Smooth muscle cell of the coronary artery (primary cell): ENCODE data around the gene RAET1G. TPM values are rescaled to one million over a fixed set of nuclear protein-coding genes. Genes with fewer than 3 reads are reported as not detected.

Experiments used
- total RNA-seq: library from RNA; depleted of rRNA; stranded (reverse); fragments of >200 nt; gene quantifications from 2 replicates; pipeline ENCODE4 v1.2.3, GENCODE V29; 2014; ENCODE audit warnings: low replicate concordance

RAET1G gene
- 0.23 and 3.3 TPM in 2 replicates for total RNA-seq

GRCh38 chr6:149922642-149923326 is at the start of gene RAET1G:
Gene RAET1G (minus strand): TSS chr6:149923121. CDS start chr6:149923010, 111 bp downstream.

GRCh38 chr6:149963462-149964307 is 40.8 kb upstream of the RAET1G start, which contains the start of gene ULBP1:
Gene ULBP1 (plus strand): TSS chr6:149963943. CDS start chr6:149964050, 107 bp downstream.

GRCh38 chr6:149941583-149942460 is 18.9 kb upstream of the RAET1G start, which contains the start of gene ULBP2:
Gene ULBP2 (plus strand): TSS chr6:149942014. CDS start chr6:149942073, 59 bp downstream.

GRCh38 chr6:149897855-149898744 is 24.8 kb downstream of the RAET1G start, which contains the start of gene RAET1E:
Gene RAET1E (minus strand): TSS chr6:149898113. CDS start chr6:149890901, 7,212 bp downstream.

Other genes with a start within 250 kb of the RAET1G start
- gene LATS1, start 205.0 kb downstream of the RAET1G start, total RNA-seq: 2.9 and 5.0 TPM in 2 replicates
- 11.3 and 17.8 TPM in 2 replicates for gene NUP43, start 176.6 kb downstream of the RAET1G start, total RNA-seq
- gene PCMT1, start 173.4 kb downstream of the RAET1G start, total RNA-seq: 104 and 114 TPM in 2 replicates
- gene LRP11, start 58.8 kb downstream of the RAET1G start, total RNA-seq: 28.8 and 44.4 TPM in 2 replicates
- gene RAET1E, start 25.0 kb downstream of the RAET1G start, total RNA-seq: 0.15 and 0.47 TPM in 2 replicates
- gene ULBP2, start 18.9 kb upstream of the RAET1G start, total RNA-seq: 1.9 and 7.7 TPM in 2 replicates
- gene ULBP1, start 40.8 kb upstream of the RAET1G start, total RNA-seq: 0.30 TPM in 1 of 2 replicates, not detected in the other
- not detected in 2 replicates for gene RAET1L, start 102.4 kb upstream of the RAET1G start, total RNA-seq
- 5.0 and 5.2 TPM in 2 replicates for gene ULBP3, start 146.0 kb upstream of the RAET1G start, total RNA-seq
- gene PPP1R14C, start 219.9 kb upstream of the RAET1G start, total RNA-seq: 0.90 and 3.2 TPM in 2 replicates